NT2/D1 (cell line): ENCODE data around the gene HAP1.

ENCODE experiments used
- DNase-seq: peaks from one replicate; pipeline ENCODE4 v3.0.0-alpha.2; 2011; ENCODE audit warnings: low read depth, low spot score
- H3K27me3 ChIP-seq: 2 replicates; pipeline ENCODE4 v1.6.0; 2011; ENCODE audit warnings: mild to moderate bottlenecking; ENCODE audit not compliant: insufficient read length, insufficient read depth
- H3K36me3 ChIP-seq: 2 replicates; pipeline ENCODE4 v1.6.1; 2011; ENCODE audit warnings: mild to moderate bottlenecking, low read length, mixed read lengths; ENCODE audit not compliant: insufficient read depth, insufficient read length
- H3K4me1 ChIP-seq: 2 replicates; pipeline ENCODE4 v1.5.1; 2011; ENCODE audit not compliant: insufficient read depth, insufficient read length
- H3K4me3 ChIP-seq: 2 replicates; pipeline ENCODE4 v1.5.1; 2011; ENCODE audit warnings: low read depth; ENCODE audit not compliant: insufficient read length
- H3K9ac ChIP-seq: 2 replicates; pipeline ENCODE4 v1.6.0; 2011; ENCODE audit warnings: low read depth; ENCODE audit not compliant: insufficient read length
- H3K9me3 ChIP-seq: 2 replicates; pipeline ENCODE4 v1.5.1; 2011; ENCODE audit warnings: mild to moderate bottlenecking, low read length; ENCODE audit not compliant: insufficient read depth
- SUZ12 ChIP-seq: IDR thresholded peaks from 2 replicates; pipeline ENCODE4 v1.6.1; 2011; ENCODE audit not compliant: insufficient read length, insufficient read depth; ENCODE audit errors: extremely low read depth
- YY1 ChIP-seq: IDR thresholded peaks from 2 replicates; pipeline ENCODE4 v1.6.1; 2011; ENCODE audit not compliant: insufficient read length, insufficient read depth
- ZNF274 ChIP-seq: IDR thresholded peaks from 2 replicates; pipeline ENCODE4 v1.6.1; 2011; ENCODE audit warnings: mild to moderate bottlenecking, low read depth, low read length

HAP1 gene

DNA sequence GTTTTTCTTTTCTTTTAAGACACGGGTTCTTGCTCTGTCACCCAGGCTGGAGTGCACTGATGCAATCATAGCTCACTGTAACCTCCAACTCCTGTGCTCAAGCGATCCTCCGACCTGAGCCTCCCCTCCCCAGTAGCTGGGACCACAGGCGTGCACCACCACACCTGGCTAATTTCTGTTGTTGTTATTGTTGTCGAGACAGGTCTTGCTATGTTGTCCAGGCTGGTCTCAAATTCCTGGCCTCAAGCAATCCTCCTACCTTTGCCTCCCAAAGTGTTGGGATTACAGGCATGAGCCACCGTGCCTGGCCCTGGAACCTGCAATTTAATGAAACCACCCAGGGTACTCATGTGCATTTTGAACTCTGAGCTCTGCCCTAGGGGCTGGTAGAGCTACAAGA, 27.9 kb upstream of the HAP1 start:
- Histone ChIP-seq H3K36me3 (peaks cover 78% of the 10 kb centered on the region), H3K9ac (no peak overlapping the region), H3K4me3 (no peak overlapping the region), H3K9me3 (no peaks in the 10 kb centered on the region), H3K4me1 (no peaks in the 10 kb centered on the region), H3K27me3 (no peaks in the 10 kb centered on the region)
- no peak for DNase-seq
- TF ChIP-seq ZNF274 = no peak
- TF ChIP-seq SUZ12 = no peak
- no peak for TF ChIP-seq YY1

DNA sequence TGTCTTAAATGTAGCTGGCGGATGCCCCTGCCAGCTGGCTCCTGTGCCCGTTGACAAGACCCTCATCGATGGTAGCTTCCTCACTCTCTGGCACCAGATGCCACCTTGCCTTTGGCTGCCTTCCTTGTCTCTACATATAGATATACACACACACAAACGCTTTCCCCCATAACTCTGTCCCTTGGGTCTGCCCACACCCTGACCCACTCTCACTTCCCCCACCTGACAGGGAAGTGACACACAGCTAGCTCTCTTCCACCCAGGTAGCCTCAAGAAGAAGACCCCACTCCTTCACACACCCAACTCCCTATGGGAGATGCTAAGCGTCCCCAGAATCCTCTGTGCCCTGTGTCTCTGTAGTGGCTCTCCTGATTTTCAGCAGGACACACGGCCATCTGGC, 26.4 kb upstream of the HAP1 start:
- no peak overlapping the region for H3K9ac ChIP-seq
- no peaks in the 10 kb centered on the region for H3K27me3 ChIP-seq
- H3K4me1 ChIP-seq = no peaks in the 10 kb centered on the region
- H3K4me3 ChIP-seq = no peak overlapping the region
- no peak for DNase-seq
- H3K9me3 ChIP-seq = no peaks in the 10 kb centered on the region
- H3K36me3 ChIP-seq = peaks cover 78% of the 10 kb centered on the region
- TF ChIP-seq SUZ12 (no peak), ZNF274 (no peak), YY1 (no peak)

DNA sequence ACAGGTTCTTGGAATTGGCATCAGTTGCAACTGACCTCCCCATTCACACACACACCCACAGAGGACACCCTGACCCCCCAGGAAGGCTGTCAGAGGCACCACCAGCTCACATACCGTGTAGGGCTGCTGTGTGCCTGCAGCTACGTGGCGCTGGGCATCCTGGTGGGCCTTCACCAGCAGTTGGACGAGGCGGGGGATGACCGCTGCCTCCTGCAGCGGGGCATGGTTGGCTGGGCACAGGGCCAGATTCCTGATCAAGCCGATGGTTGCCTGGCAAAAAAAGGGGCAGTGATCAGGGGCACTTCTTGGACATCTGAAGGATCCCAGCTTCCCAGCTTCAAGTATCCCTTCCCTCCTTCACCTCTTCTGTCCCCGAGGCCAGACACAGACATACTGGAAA, 24.2 kb upstream of the HAP1 start:
- Histone ChIP-seq H3K36me3 (peaks cover 80% of the 10 kb centered on the region), H3K27me3 (no peaks in the 10 kb centered on the region), H3K9ac (no peak overlapping the region), H3K4me1 (no peaks in the 10 kb centered on the region), H3K9me3 (no peaks in the 10 kb centered on the region), H3K4me3 (no peak overlapping the region)
- DNase-seq = no peak
- TF ChIP-seq ZNF274 (no peak), YY1 (no peak), SUZ12 (no peak)

DNA sequence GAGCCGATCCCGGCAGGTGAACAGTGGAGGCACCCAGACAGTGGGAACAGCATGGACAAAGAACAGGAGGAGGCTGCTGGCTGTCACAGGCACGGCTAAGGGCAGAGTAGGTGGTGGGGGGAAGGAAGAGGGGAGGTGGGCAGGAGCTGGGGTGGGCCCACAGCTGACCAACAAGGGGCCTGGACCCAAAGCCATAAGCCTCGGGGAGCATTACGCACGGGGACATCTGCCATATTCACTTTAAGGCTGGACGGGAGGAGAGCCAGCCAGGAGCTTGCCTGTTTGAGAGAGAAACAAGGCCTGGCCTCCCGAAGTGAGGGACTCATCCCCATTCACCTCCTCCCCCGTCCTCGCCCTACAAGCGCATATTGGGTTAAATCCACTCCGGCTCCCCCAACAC, 19.6 kb upstream of the HAP1 start:
- Histone ChIP-seq H3K9ac (no peak overlapping the region), H3K4me3 (no peak overlapping the region), H3K4me1 (no peaks in the 10 kb centered on the region), H3K9me3 (no peaks in the 10 kb centered on the region), H3K27me3 (no peaks in the 10 kb centered on the region), H3K36me3 (peaks cover 55% of the 10 kb centered on the region)
- TF ChIP-seq YY1 (no peak), SUZ12 (no peak), ZNF274 (no peak)
- DNase-seq = no peak

DNA sequence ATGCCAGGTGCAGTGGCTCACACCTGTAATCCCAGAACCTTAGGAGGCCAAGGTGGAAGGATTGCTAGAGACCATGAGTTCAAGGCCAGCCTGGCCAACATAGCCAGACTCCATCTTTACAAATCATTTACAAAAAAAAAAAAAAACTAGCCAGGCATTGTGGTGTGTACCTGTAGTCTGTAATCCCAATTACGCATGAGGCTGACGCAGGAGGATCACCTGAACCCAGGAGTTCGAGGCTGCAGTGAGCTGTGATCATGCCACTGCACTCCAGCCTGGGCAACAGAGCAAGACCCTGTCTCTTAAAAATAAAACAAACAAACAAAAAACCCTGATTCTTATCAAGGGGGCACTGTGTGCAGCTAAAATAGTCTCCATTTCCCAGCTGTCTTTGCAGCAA, 16.8 kb upstream of the HAP1 start:
- H3K36me3 ChIP-seq = peaks cover 34% of the 10 kb centered on the region
- no peaks in the 10 kb centered on the region for H3K27me3 ChIP-seq
- H3K9ac ChIP-seq = no peak overlapping the region
- H3K4me3 ChIP-seq = no peak overlapping the region
- H3K9me3 ChIP-seq = no peaks in the 10 kb centered on the region
- TF ChIP-seq ZNF274 (no peak), YY1 (no peak), SUZ12 (no peak)
- no peak for DNase-seq
- H3K4me1 ChIP-seq = no peaks in the 10 kb centered on the region

DNA sequence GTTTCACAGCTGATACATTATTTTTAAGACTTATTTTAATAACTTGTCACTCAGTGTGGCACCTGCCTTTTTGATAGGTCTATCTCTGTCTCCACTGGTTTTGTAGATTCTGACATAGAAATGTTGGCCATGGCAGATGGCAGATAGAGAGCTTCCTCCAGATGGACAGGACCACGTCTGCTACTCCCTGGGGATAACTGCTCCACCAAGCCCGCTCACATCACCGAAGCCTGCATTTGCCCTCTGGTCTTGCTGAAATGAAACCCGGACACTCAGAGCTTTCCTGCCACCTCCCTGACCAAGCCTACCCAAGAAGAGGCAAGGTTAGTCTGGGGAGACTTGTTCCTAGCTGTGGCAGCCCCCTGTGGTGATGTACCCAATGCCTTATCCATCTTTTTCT, 16.4 kb upstream of the HAP1 start:
- Histone ChIP-seq H3K9me3 (no peaks in the 10 kb centered on the region), H3K9ac (no peak overlapping the region), H3K4me3 (no peak overlapping the region), H3K27me3 (no peaks in the 10 kb centered on the region), H3K4me1 (no peaks in the 10 kb centered on the region), H3K36me3 (peaks cover 30% of the 10 kb centered on the region)
- DNase-seq = no peak
- TF ChIP-seq SUZ12 (no peak), YY1 (no peak), ZNF274 (no peak)

DNA sequence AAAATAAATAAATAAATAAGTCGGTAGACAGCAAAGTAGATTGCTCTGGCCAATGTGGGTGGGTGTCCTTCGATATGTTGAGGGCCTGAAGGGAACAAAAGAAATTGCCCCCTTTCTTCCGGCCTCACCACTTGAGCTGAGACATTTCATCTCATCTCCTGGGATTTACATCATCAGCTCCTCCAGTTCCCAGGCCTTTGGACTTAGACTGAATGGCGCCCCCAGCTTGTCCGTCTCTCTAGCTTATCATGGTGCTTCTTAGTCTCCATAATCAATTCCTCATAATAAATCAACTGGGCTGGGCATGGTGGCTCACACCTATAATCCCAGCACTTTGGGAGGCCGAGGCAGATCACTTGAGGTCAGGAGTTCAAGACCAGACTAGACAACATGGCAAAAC, 13.8 kb upstream of the HAP1 start:
- H3K9ac ChIP-seq = no peak overlapping the region
- peaks cover 7% of the 10 kb centered on the region for H3K36me3 ChIP-seq
- H3K9me3 ChIP-seq = no peaks in the 10 kb centered on the region
- no peaks in the 10 kb centered on the region for H3K27me3 ChIP-seq
- TF ChIP-seq YY1 (no peak), SUZ12 (no peak), ZNF274 (no peak)
- DNase-seq = no peak
- H3K4me1 ChIP-seq = no peaks in the 10 kb centered on the region
- H3K4me3 ChIP-seq = no peak overlapping the region

DNA sequence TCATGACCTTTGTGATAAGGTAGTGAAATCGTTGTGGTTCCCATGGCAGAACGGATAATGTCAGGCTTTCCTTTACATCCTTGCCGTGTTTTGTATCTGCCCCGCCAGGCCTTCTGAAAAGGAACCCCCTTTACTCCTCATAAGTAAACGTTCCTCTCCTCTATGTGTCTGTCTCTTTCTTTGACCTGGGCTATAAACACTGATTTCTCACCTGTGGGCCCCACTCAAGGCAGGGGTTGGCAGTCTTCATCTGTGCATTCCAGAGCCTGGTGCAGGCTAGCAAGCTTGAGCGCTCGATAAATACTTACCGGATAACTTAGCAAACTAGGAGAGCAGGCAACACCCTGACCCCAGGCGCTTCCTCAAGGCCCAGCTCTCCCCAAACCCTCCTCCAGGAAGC, 7.3 kb upstream of the HAP1 start:
- H3K4me1 ChIP-seq = peaks cover 6% of the 10 kb centered on the region
- H3K9me3 ChIP-seq = no peaks in the 10 kb centered on the region
- H3K4me3 ChIP-seq = no peak overlapping the region
- H3K27me3 ChIP-seq = peaks cover 14% of the 10 kb centered on the region
- H3K36me3 ChIP-seq = no peaks in the 10 kb centered on the region
- H3K9ac ChIP-seq = no peak overlapping the region
- no peak for DNase-seq
- TF ChIP-seq ZNF274 = no peak
- no peak for TF ChIP-seq YY1
- no peak for TF ChIP-seq SUZ12

DNA sequence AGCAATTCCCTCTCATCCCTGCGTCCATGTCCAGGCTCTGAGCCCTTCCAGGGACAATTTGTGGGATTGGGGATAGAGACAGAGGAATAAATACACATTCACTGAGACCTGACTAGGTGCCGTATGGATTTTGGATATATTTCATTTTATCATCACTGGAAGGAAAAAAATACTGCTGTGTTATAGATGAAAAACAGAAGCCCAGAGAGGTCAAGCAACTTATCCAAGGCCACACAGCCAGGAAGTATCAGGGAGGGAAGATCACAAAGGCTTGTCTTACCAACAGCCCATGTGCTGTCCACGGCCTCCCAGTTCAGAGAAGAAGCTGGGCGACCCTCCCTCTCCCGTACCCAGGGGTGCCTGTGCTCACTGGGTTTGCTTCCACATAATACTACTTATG, 6.1 kb upstream of the HAP1 start:
- no peaks in the 10 kb centered on the region for H3K9me3 ChIP-seq
- H3K4me3 ChIP-seq = no peak overlapping the region
- no peak for DNase-seq
- no peak for TF ChIP-seq SUZ12
- no peak for TF ChIP-seq YY1
- no peak for TF ChIP-seq ZNF274
- peaks cover 6% of the 10 kb centered on the region for H3K4me1 ChIP-seq
- H3K9ac ChIP-seq = no peak overlapping the region
- peaks cover 26% of the 10 kb centered on the region for H3K27me3 ChIP-seq
- H3K36me3 ChIP-seq = no peaks in the 10 kb centered on the region
